Measurements from ENCODE around the gene BICDL2.

Gene BICDL2

DNA sequence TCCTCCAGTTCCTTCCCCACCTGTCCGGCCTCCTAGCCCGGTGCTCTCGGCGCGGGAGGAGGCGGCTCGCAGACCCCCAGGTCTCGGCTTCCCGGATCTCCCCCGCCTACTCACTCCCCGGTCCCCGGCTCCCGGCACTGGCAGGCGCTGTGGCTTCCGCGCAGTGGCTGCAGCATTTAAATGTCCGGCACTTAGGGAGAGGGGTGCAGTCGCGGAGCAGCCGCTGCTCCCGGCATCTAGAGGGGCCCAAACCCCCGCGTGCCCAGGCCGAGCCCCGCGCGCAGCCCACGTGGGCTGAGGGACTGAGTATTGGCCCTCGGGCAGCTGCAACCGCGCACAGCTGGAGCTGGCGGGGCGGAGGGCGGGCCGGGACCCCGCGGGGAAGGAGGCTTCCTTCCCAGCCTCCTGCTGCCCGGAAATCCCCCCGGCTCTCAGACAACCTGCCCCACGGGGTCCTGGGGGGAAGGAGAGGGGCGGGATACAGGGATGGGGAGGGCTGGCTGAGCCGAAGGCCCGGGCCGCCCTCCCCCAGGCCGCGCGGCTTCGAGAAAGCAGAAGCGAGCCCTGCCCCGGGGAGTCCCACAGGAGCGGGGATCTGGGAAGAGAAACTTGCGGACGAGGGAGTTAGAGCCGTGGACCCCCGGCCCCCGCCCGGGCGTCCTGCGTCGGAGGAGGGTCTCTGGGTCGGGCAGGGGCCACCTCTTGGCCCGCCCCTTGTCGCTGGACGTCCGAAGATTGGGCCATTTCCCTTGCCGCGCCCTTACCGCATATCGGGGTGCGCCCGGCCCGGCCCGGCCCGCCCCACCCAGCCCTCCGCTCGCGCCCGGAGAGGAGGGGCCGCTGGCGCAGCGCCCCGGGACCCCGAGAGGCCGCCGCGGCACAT is 9.3 kb upstream of the BICDL2 start, which contains the start of gene MMP25:
TSS of gene MMP25 (plus strand) at position 804 of the 883 bp plus-strand sequence. CDS start 357 bp downstream, outside the sequence.
- no peak for DNase-seq

DNA sequence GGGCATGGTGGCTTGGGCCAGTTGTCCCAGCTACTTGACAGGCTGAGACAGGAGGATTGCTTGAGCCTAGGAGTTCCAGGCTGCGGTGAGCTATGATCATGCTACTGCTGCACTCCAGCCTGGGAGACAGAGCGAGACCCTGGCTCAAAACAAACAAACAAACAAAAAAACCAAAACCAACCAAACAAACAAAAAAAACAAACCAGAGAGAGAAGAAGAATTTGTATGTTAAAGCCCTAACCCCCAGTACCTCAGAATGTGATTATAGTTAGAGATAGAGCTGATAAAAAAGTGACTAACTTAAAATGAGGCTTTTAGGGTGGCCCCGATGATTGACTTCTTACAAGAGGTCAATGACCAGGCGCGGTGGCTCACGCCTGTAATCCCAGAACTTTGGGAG is 8.0 kb upstream of the BICDL2 start:
- no peak for DNase-seq

DNA sequence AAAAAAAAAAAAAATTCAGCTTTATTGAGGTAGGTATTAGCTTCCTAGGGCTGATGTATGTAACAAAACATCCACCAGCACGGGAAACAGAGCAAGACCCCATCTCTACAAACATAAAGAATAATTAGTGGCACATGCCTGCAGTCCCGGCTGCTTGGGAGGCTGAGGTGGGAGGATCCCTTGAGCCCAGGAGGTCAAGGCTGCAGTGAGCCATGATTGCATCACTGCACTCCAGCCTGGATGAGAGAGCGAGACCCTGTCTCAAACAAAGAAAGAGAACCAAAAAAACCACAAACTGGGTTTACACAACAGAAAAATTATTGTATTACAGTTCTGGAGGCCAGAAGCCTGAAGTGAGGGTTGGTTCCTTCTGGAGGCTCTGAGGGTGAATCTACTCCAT is 5.6 kb upstream of the BICDL2 start:
- no peak for DNase-seq

DNA sequence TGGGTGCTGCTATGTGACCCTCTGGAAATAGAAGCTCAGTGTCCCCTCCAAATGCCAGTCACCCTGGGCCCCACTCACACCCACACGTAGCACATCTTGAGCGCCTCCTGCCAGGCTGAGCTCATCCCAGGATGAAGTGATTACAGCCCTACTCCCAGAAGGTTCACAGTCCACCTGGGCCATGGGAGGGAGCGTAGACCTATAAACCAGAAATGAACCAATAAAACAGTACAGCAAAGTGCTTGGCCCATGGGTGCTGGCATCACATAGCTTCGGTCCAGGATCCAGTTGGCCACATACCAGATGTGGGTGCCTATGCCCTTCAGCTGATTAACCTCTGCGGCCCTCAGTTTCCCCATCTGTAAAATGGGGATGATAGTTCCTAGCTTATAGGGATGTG is 2.2 kb upstream of the BICDL2 start:
- DNase-seq, result no peak

DNA sequence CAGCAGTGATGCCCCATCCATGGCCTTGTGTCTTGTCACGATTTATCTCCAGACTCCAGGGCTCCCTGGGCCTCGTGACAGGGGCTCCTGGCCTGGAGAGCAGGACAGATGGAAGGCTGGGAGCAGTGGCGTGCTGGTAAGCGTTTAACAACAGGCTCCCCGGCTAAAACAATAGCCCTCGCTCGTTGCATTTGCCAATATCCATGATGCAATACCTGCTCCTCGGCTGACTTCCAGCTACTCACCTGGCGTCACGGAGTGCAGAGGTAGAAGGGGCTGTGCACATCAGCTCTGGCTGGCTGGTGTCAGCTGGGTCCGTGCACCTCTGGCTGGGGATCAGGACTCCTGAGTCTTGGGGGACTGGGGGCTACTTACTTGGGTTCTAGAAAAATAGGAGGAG is 1.5 kb upstream of the BICDL2 start:
- no peak for DNase-seq

DNA sequence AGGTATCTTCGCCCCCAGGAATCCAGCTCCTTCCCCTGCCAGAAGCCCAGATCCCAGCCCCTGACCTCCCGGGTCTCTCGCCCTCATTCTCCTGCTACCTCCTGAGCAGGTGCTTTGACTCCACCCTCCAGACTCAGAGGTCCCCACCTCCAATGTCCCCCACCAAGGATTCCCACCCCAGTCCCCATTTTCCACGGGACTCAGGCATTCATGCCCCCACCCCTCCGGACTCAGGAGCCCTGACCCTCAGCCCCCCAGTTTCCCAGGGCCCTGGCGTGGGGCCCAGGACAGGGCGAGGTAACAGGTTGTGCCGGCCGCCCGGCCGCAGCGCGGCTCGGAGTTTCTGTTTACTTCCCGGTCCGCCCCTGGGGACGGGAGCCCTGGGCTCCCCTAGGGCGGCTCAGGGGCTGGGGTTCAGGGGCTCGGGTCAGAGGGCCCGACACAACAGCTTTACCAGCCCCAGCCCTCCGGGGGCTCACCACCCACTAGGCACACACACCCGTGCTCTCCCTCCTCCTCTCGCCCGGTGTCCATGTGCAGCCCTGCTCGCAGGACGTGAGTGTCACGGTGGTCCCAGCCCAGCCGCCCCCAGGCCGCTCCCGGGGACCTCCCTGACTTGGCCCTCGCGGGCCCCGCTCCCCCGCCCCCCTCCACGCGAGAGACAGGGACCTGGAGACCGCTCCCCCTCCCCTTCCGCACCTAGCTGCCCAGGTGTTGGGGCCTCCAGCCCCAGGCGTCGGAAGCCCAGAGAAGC is 595 bp downstream of the BICDL2 start:
- no peak for DNase-seq

DNA sequence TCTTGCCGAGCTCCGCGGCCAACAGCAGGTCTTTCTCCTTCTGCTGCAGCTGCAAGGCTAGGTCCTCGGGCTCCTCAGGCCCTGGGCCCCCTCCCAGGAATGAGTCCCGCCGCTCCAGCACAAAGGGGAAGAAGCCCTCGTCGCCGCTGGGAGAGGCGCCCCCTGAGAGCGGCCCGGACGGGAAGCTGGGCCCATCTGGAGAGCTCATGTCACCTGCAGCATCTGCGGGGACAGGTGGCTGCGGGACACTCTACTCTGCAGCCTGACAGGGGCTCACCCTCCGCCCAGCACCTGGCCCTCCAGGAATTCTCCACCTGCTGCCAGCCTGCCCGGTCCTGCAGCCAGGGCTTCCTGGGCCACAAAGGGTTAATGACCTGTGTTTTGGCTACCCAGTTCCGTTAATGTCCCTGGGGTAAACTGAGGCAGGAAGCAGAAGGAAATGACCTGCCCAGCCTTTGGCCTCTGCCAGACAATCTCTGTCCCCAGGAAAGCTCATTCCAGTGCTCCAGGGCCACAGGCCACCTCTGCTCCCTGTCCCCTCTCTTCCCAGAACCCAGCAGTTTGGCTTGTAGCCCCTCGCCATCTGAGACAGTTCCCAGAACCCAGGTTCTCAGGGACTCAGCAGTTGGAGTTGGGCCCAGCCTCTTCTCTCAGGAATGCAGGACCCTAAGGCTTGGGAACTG is 1.3 kb downstream of the BICDL2 start:
- DNase-seq, result no peak

DNA sequence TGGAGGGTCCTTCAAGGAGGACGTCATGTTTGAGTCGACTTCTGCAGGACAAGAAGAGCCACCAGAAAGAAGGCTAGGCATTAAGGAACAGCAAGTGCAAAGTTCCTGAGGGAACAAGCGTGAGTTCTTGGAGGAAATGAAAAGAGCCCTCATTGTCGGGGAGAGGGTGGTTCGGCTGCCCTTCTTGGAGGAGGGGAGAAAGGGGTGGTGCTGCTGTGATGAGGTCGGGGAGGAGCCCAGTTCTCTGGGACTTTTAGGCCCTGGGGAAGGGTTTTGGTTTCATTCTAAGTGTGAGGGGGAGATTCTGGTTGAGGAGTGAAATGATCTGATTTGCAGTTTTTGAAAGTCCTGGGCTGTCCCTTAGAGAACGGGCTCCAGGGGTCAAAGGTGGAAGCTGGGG is 4.1 kb downstream of the BICDL2 start:
- DNase-seq, result no peak

DNA sequence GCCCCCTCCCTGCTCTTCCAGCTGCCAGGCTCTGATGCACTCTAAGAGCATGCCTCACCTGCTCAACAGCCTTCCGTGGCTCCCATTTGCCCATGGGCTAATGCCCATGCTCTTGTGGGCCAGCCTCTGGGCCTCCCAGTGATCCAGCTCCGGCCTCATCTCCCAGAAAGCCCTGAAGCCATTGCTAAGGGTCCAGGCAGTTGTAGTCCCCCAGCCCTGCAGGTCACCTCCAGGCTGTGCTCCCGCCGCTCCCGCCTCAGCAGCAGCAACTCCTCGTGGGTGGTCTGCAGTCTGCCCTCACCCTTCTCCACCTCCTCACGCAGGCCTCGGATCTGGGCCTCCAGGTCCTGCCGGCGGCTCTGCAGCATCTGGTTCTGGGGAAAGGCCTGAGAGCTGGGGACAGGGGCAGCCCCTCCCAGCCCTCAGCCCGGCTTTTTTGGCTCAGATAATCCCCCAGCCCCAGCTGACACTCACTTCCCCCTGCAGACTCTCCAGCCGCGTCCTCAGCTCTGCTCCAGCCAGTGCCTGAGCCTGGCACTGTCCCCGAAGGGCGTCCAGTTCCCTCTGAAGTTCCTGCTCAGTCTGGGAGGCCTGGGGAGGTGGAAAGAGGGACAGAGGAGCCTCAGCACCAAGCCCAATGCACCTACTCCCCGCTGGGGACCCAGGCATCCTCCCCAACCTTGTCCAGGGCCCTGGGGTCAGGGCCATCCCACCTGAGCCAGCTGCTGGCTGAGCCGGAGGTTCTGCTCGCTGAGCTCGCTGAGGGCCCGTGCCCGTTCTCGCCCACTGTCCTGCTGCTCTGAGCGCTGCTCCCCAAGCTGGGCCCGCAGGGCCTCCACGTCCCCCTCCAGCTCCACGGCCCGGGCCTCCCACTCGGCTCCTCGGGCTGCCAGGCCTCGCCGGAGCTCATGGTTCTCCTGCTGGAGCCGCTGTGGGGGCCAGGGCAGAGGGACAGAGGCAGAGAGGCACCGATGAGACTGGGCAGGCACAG is 6.2 kb downstream of the BICDL2 start:
- no peak for DNase-seq

DNA sequence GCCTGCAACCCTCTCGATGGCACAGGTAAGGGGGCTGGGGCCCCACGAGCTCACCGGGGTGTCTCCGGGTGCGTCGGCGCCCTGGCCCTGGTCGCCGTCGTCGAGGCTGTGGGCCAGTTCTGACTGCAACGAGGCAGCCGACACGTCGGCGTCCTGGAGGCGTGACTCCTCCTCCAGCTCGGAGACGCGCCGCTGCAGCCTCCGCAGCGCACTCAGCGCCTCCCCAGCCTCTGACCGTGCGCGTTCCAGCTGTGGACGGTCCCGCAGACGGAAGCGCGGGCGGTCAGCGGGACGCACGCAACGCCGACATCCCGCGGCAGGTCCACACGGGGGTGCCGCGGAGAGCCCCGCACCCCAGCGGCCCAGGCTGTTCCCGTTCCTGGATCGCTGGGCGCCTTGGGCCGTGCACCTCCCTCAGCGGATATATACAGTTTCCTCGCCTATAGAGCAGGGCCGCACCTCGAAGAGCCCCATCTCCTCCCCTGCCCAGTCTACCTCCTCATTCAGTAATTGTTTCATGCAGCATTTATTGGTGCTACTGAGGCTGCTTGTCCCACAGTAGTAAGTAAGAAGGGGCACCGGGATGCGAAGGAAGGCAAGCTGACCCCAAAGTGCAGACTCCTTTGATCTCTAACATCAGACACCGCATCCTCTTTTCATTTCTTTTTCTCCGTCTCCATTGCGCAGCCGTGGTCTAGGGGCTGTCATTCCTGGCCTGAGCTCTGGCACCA is 7.1 kb downstream of the BICDL2 start:
- no peak for DNase-seq

DNA sequence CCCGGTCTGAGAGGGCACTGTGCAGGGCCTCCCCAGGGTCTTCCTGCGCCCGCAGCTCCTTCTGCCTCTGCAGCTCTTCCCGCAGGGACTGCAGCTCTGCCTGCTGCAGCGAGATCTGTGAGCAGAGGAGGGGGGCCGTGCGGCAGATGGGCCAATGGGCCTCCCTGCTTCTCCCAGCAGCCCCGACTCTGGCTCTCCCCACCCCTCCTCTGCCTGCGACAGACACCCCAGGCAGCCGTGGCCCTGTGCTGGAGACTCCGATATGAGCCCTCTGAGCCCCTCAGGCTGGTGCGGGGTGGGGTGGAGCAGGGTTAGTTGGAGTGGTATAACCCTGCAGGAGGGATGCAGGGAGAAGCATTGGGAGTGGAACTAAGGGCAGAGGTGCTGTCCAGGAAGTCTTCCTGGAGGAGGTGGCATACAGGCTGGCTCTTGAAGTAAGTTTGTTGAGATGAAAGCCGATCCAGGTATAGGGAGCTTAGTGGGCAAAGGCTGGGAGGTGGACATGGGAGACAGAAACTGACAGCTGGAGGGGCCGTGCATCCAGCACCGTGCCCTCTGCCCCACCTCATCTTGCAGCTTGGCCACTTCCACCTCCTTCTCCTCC is 7.9 kb downstream of the BICDL2 start:
- DNase-seq, result no peak

DNA sequence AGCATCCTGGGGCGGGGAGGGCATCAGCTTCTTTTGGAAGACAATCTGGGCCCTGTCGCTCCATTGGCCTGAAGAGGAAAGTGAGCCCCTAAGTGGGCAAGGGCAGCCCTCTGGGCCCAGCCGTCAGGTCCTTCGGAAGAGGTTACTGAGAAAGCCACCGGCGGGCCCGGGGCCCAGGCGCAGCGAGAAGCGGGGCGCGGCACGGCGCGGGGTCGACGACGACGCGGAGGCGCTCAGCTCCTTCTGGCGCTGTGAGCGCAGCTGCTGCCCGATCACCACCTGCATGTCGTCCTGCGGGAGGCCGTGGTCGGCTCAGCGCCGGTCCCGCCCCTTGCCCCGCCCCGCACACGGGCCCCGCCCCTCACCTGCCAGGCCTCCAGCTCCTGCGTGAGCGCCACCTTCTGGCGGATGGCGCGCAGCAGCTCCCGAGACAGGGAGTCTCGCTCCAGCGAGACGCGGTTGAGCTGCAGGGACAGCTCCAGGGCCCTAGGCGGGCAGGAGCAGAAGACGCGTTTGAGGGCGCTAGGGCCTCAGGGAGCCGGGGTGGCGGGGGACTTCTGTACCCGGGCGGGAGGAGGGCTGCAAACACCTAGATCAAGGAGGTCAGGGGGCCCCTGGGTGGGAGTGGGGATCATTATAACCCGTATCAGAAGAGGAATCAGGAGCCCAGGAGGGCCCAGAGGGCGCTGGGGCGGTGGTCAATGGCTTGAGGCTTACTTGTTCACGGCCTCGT is 8.6 kb downstream of the BICDL2 start:
- peak in 1 of 2 experiments; percentile 30 for DNase-seq

DNA sequence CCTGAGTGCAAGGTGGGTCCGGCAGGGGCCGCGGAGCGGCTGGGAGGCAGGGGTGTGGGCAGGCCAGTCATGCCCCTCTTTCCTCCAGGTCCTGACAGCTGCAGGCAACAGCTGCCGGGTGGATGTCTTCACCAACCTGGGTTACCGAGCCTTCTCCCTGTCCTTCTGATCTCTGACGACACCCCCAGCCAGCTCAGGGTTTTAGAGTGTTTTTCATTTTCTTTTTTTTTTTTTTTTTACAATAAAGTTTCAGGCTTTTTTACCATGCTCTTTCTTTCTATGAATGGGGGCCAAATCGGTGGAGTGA is 9.3 kb downstream of the BICDL2 start:
- no peak for DNase-seq

DNA sequence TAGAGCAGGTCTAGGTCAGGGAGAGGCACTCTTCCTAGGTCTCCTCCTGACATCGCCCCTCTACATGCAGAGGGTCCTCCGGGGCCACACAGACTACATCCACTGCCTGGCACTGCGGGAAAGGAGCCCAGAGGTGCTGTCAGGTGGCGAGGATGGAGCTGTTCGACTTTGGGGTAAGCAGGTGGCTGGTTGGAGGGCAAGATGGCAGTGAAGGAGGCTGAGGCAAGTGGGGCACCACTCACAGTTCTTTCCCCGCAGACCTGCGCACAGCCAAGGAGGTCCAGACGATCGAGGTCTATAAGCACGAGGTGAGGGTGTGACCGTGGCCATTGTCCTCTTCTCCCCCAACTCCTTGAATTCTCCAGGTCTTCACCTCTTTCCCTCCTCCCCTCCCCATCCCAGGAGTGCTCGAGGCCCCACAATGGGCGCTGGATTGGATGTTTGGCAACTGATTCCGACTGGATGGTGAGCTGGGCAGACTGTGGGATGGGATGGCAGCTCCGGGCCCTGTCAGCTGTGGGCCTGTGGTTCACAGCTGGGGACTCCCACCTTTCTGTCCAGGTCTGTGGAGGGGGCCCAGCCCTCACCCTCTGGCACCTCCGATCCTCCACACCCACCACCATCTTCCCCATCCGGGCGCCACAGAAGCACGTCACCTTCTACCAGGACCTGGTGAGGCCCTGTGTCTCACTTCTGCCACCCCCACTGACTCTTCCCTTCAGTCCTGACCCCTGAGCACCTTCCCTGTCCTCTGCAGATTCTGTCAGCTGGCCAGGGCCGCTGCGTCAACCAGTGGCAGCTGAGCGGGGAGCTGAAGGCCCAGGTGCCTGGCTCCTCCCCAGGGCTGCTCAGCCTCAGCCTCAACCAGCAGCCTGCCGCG is 9.9 kb downstream of the BICDL2 start:
- DNase-seq, result no peak

DNA sequence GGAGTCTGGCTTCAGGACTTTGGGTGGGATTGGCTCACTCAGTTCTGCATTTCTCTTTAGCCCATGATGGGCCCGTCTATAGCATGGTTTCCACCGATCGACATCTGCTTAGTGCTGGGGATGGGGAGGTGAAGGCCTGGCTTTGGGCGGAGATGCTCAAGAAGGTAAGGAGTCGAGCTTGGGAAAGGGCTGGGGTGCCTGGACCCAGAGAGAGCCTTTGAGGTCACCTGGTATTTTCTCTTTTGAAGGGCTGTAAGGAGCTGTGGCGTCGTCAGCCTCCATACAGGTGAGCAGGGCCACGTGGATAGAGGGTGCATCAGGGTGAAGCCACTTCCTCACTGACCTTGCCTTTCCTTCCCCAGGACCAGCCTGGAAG is 10.8 kb downstream of the BICDL2 start:
- DNase-seq, result no peak

DNA sequence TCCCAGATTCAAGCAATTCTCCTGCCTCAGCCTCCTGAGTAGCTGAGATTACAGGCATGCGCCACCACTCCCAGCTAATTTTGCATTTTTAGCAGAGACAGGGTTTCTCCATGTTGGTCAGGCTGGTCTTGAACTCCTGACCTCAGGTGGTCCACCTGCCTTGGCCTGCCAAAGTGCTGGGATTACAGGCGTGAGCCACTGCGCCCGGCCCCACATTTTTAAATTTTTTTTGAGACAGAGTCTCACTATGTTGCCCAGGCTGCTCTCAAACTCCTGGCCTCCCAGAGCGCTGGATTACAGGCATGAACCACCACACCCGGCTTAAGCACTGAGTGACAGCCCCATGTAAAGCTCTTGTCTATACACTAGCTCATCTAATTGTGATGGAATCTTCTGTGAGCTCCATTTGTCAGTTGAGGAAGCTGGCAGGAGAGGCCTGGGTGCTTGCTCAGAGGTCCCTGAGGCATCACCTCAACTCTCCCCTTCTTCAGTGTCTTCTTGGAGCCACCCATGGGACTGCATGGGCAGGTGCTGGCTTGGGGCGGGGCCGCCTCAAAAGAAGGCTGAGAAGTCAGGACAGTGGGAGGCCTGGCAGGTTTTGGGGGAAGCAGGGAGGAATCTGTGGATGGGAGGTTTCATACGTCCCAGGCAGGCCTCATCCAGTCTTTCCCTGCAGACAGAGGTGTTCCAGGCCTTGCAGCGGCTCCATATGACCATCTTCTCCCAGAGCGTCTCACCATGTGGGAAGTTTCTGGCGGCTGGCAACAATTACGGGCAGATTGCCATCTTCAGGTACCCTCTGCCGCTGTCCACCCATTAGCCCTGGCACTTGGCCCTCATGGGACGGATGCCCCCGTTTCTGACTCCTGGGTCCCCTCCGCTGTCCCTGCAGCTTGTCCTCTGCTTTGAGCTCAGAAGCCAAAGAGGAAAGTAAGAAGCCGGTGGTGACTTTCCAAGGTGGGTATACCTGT is 11.4 kb downstream of the BICDL2 start:
- DNase-seq, result no peak

DNA sequence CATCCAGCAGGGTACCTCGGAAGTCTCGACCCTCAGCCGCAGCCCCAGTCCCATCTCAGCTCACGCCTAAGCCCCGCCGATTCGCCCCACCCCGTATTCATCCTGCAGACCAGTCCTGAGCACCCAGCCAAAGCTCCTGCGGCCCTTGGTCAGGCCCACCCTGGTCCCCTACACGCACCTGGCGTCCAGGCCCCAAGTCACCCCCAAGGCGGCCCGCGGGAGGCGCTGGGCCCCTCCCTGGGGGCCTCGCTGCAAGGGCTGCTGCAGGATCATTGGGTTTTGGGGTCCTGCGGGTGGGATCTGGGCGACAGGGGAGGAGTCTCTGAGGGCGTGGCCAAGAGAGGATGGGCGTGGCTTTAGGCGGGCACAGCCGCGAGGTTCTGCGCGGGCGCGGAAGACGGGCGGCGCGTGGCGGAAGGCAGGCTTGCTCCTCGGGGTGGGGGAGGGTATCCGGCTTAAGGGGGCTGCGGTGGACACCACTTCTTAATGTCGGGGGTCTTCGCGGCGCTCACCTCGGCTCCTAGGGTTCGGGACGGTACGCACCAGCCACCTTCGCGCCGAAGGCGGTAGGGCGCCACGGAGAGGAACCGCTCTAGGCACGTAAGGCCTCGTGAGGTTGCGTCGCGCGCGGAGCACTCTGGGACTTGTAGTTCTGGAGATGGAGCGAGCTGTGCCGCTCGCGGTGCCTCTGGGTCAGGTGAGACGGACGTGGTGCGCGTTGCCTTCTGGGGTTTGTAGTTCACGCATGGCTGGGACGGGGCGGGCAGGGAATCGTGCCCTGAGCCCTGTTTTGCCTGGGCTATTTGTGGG is 12.9 kb downstream of the BICDL2 start, which contains the start of the genes HCFC1R1 and THOC6:
TSS of gene HCFC1R1 (minus strand) at position 274 of the 810 bp plus-strand sequence. CDS start at position 273, 1 bp downstream.
TSS of gene THOC6 (plus strand) at position 367 of the 810 bp plus-strand sequence. CDS start at position 659, 292 bp downstream.
- peak; percentile 94 to 97 for DNase-seq

Data from NCI-H446 (cell line).